SK-N-SH (cell line): ENCODE measurements around the gene CNOT11. TPM values are rescaled to one million over a fixed set of nuclear protein-coding genes. Genes with fewer than 3 reads are reported as not detected.
"Not testable (repeated sequence)": the region's sequence is repeated elsewhere in the genome, so short reads cannot be mapped to it uniquely, and the experiment has no call there.

Source experiments
- CTCF ChIA-PET: fragments of 300-600, 350-600 bp; formaldehyde crosslinking; extraction: SDS; loops from one replicate; lab custom pipeline; 2021; lab: Yijun Ruan, JAX
- POLR2A ChIA-PET: fragments of 350-600 bp; sonication (Branson Sonifier 250); formaldehyde crosslinking; extraction: SDS; loops from one replicate; lab custom pipeline; 2020; ENCODE audit warnings: antibody characterized with exemption, inconsistent platforms; lab: Yijun Ruan, JAX
- DNase-seq: peaks from one replicate; pipeline ENCODE4 v3.0.0; 2012
- H2AFZ ChIP-seq: fragments of 200-600 bp; sonication (generic); 2 replicates; pipeline ENCODE4 v1.8.1; 2016; ENCODE audit warnings: antibody characterized with exemption, mild to moderate bottlenecking, low read depth
- H3F3A ChIP-seq: fragments of 200-600 bp; sonication (generic); replicated peaks from 2 replicates; pipeline ENCODE3; 2016; ENCODE audit warnings: antibody characterized with exemption, mild to moderate bottlenecking; ENCODE audit not compliant: insufficient read depth
- H3K27ac ChIP-seq, 2 experiments: fragments of 200-500 bp in 1 of 2; fragments of 200-600 bp in 1 of 2; sonication (Bioruptor generic) in 1 of 2; sonication (generic), shearing (Covaris generic) in 1 of 2; 2 replicates each; pipeline versions ENCODE4 v1.5.1 to v1.6.1; 2014 to 2016; ENCODE audit warnings: low read depth in 2 of 2, inconsistent platforms in 1 of 2, low read length in 1 of 2, mild to moderate bottlenecking in 1 of 2, mixed read lengths in 1 of 2
- H3K27me3 ChIP-seq: fragments of 200-600 bp; sonication (generic), shearing (Covaris generic); 2 replicates; pipeline ENCODE4 v1.6.1; 2016; ENCODE audit warnings: mixed run types; ENCODE audit not compliant: insufficient read depth
- H3K36me3 ChIP-seq, 2 experiments: fragments of 200-500 bp in 1 of 2; fragments of 200-600 bp in 1 of 2; sonication (Bioruptor generic) in 1 of 2; sonication (generic) in 1 of 2; replicated peaks in 1 of 2; 2 replicates each; pipeline versions ENCODE3 to v1.5.1; 2014 to 2016; ENCODE audit warnings: low read length in 1 of 2, mild to moderate bottlenecking in 1 of 2; ENCODE audit not compliant: insufficient read depth in 2 of 2, control insufficient read depth in 1 of 2
- H3K4me1 ChIP-seq, 2 experiments: fragments of 200-500 bp in 1 of 2; fragments of 200-600 bp in 1 of 2; sonication (Bioruptor generic) in 1 of 2; sonication (generic), shearing (Covaris generic) in 1 of 2; 2 replicates each; pipeline versions ENCODE4 v1.5.1 to v1.6.1; 2014 to 2016; ENCODE audit warnings: low read depth in 1 of 2, low read length in 1 of 2, mixed run types in 1 of 2; ENCODE audit not compliant: insufficient read depth in 2 of 2, control insufficient read depth in 1 of 2
- H3K4me2 ChIP-seq: fragments of 200-600 bp; sonication (generic), shearing (Covaris generic); 2 replicates; pipeline ENCODE4 v1.6.1; 2017; ENCODE audit warnings: mixed run types
- H3K4me3 ChIP-seq, 2 experiments: fragments of 200-500 bp in 1 of 2; fragments of 200-600 bp in 1 of 2; sonication (Bioruptor generic) in 1 of 2; sonication (generic), shearing (Covaris generic) in 1 of 2; 2 replicates each; pipeline versions ENCODE4 v1.5.1 to v1.8.1; 2014 to 2016; ENCODE audit warnings: low read depth in 2 of 2, inconsistent platforms in 1 of 2, low read length in 1 of 2, mild to moderate bottlenecking in 1 of 2, mixed read lengths in 1 of 2, moderate library complexity in 1 of 2
- H3K79me2 ChIP-seq: fragments of 200-600 bp; sonication (generic); 2 replicates; pipeline ENCODE4 v1.8.1; 2017; ENCODE audit warnings: mild to moderate bottlenecking; ENCODE audit not compliant: insufficient read depth
- H3K9ac ChIP-seq: fragments of 200-600 bp; sonication (generic); 2 replicates; pipeline ENCODE4 v1.6.1; 2017; ENCODE audit warnings: mixed run types
- H3K9me2 ChIP-seq: fragments of 200-600 bp; sonication (generic); 2 replicates; pipeline ENCODE4 v1.6.1; 2017; ENCODE audit warnings: mixed run types
- H3K9me3 ChIP-seq: fragments of 200-600 bp; sonication (generic); 2 replicates; pipeline ENCODE4 v1.6.1; 2017; ENCODE audit warnings: mixed run types, mild to moderate bottlenecking, moderate library complexity
- H4K20me1 ChIP-seq: fragments of 200-600 bp; sonication (generic); 2 replicates; pipeline ENCODE4 v1.6.1; 2017; ENCODE audit warnings: mild to moderate bottlenecking, mixed run types; ENCODE audit not compliant: insufficient read depth
- ELF1 ChIP-seq: IDR thresholded peaks from 2 replicates; pipeline ENCODE4 v1.4.0; 2012
- EZH2phosphoT487 ChIP-seq: fragments of 200-600 bp; sonication (generic); IDR thresholded peaks from 2 replicates; pipeline ENCODE4 v1.6.1; 2017; ENCODE audit warnings: low read depth, mixed run types, mild to moderate bottlenecking, antibody characterized with exemption, moderate library complexity, borderline replicate concordance
- FOXJ3 ChIP-seq: sonication (generic); formaldehyde crosslinking; IDR thresholded peaks from 2 replicates; pipeline ENCODE4 v1.5.1; 2020; ENCODE audit warnings: mild to moderate bottlenecking, missing genetic modification reagents
- FOXM1 ChIP-seq: IDR thresholded peaks from 2 replicates; pipeline ENCODE4 v1.4.0; 2012; ENCODE audit warnings: low read depth, mild to moderate bottlenecking
- GABPA ChIP-seq: IDR thresholded peaks from 2 replicates; pipeline ENCODE4 v1.4.0; 2012; ENCODE audit warnings: low read depth, mild to moderate bottlenecking
- GATA2 ChIP-seq: sonication (generic); formaldehyde crosslinking; IDR thresholded peaks from 2 replicates; pipeline ENCODE4 v1.5.0; 2020; ENCODE audit warnings: mild to moderate bottlenecking, missing genetic modification reagents
- RAD21 ChIP-seq: IDR thresholded peaks from 2 replicates; pipeline ENCODE4 v1.6.1; 2012; ENCODE audit warnings: mild to moderate bottlenecking, low read length
- RCOR1 ChIP-seq: fragments of 150-350 bp; IDR thresholded peaks from 2 replicates; pipeline ENCODE4 v1.6.1; 2017; ENCODE audit warnings: antibody characterized with exemption, low read length
- RXRA ChIP-seq: IDR thresholded peaks from 2 replicates; pipeline ENCODE4 v1.4.0; 2012; ENCODE audit warnings: low read depth, mild to moderate bottlenecking, borderline replicate concordance
- TAF1 ChIP-seq: IDR thresholded peaks from 2 replicates; pipeline ENCODE4 v1.6.1; 2012; ENCODE audit warnings: low read depth, mild to moderate bottlenecking, low read length, moderate library complexity, borderline replicate concordance
- TCF12 ChIP-seq: IDR thresholded peaks from 2 replicates; pipeline ENCODE4 v1.4.0; 2012
- WGBS: methylation state at CpG from one replicate; pipeline ENCODE4 v1.1.6; 2017; ENCODE audit warnings: low lambda C conversion rate; 5-methylcytosine and 5-hydroxymethylcytosine counted together
- polyA plus RNA-seq, 3 experiments: library from polyadenylated mRNA; depleted of rRNA; stranded (reverse); fragments of >200 nt; gene quantifications; 2 replicates each; pipeline ENCODE4 v1.2.3, GENCODE V29; 2012
- TF ChIP-seq, protein P1 (sequence below): IDR thresholded peaks from 2 replicates; pipeline ENCODE4 v1.4.0; 2012; ENCODE audit warnings: low read depth, borderline replicate concordance
- TF ChIP-seq, protein P2 (sequence below): fragments of 150-350 bp; IDR thresholded peaks from 2 replicates; pipeline ENCODE4 v1.6.1; 2017; ENCODE audit warnings: antibody characterized with exemption, low read length, low read depth, borderline replicate concordance
- TF ChIP-seq, protein P3 (sequence below): IDR thresholded peaks from 2 replicates; pipeline ENCODE4 v1.6.1; 2012; ENCODE audit warnings: mild to moderate bottlenecking, low read depth, low read length, moderate library complexity
- TF ChIP-seq, protein P4 (sequence below): fragments of 200-600 bp; sonication (generic); IDR thresholded peaks from 2 replicates; pipeline ENCODE4 v1.6.1; 2017; ENCODE audit warnings: antibody characterized with exemption, mild to moderate bottlenecking, moderate library complexity

CNOT11 gene
- polyA plus RNA-seq, 1 of the 3 experiments (the other 2 are of a cell fraction): 38.4 TPM

DNA sequence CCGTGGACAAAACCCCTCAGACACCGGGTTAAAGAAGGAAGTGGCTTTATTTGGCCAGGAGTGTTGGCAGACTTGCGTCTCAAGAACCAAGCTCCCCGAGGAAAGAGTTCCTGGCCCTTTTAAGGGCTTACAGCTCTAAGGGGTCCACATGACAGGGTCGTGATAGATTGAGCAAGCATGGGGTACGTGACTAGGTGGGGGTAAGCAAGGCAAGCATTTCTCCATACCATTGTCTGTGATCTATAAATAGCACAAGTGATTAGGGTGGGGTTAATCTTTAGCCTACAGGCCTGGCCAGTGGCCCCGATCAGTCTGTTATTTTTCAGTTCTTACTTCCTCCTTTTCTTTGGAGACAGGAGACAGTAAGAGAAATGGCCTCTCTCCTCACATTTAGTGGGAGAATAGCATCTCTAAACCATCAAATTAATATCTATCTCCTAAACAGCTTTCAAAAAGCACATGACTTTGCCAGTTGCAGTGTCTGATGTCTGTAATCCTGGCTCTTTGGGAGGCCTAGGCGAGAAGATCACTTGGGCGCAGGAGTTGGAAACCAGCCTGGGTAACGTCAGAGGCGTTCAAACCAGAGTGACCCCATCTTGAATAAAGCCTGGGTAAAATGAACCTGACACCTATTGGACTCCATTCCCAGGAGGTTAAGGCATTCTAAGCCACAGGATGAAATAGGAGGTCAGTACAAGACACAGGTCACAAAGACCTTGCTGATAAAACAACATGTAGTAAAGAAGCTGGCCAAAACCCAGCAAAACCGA, 18.3 kb upstream of the CNOT11 start:
- Histone ChIP-seq H3F3A (no peaks in the 10 kb centered on the region), H3K27ac (no peak overlapping the region), H3K9ac (no peak overlapping the region), H3K9me2 (no peaks in the 10 kb centered on the region), H3K4me2 (no peak overlapping the region), H3K36me3 (no peaks in the 10 kb centered on the region), H3K79me2 (no peaks in the 10 kb centered on the region), H3K9me3 (no peaks in the 10 kb centered on the region), H3K4me3 (no peak overlapping the region), H2AFZ (no peak overlapping the region), H4K20me1 (no peaks in the 10 kb centered on the region), H3K4me1 (no peaks in the 10 kb centered on the region), H3K27me3 (no peaks in the 10 kb centered on the region)
- POLR2A ChIA-PET: no interaction called here
- WGBS: 66% methylated on average over 12 of the region's 12 CpGs
- TF ChIP-seq GABPA (no peak), GATA2 (CRISPR knock-in tag) (no peak), FOXM1 (no peak), TCF12 (no peak), ELF1 (no peak), RCOR1 (no peak), FOXJ3 (no peak), RAD21 (no peak), RXRA (no peak), EZH2phosphoT487 (no peak), TAF1 (no peak)
- TF ChIP-seq, protein P1, sequence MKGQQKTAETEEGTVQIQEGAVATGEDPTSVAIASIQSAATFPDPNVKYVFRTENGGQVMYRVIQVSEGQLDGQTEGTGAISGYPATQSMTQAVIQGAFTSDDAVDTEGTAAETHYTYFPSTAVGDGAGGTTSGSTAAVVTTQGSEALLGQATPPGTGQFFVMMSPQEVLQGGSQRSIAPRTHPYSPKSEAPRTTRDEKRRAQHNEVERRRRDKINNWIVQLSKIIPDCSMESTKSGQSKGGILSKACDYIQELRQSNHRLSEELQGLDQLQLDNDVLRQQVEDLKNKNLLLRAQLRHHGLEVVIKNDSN: no peak
- TF ChIP-seq, protein P2, sequence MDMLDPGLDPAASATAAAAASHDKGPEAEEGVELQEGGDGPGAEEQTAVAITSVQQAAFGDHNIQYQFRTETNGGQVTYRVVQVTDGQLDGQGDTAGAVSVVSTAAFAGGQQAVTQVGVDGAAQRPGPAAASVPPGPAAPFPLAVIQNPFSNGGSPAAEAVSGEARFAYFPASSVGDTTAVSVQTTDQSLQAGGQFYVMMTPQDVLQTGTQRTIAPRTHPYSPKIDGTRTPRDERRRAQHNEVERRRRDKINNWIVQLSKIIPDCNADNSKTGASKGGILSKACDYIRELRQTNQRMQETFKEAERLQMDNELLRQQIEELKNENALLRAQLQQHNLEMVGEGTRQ: no peak
- TF ChIP-seq, protein P3, sequence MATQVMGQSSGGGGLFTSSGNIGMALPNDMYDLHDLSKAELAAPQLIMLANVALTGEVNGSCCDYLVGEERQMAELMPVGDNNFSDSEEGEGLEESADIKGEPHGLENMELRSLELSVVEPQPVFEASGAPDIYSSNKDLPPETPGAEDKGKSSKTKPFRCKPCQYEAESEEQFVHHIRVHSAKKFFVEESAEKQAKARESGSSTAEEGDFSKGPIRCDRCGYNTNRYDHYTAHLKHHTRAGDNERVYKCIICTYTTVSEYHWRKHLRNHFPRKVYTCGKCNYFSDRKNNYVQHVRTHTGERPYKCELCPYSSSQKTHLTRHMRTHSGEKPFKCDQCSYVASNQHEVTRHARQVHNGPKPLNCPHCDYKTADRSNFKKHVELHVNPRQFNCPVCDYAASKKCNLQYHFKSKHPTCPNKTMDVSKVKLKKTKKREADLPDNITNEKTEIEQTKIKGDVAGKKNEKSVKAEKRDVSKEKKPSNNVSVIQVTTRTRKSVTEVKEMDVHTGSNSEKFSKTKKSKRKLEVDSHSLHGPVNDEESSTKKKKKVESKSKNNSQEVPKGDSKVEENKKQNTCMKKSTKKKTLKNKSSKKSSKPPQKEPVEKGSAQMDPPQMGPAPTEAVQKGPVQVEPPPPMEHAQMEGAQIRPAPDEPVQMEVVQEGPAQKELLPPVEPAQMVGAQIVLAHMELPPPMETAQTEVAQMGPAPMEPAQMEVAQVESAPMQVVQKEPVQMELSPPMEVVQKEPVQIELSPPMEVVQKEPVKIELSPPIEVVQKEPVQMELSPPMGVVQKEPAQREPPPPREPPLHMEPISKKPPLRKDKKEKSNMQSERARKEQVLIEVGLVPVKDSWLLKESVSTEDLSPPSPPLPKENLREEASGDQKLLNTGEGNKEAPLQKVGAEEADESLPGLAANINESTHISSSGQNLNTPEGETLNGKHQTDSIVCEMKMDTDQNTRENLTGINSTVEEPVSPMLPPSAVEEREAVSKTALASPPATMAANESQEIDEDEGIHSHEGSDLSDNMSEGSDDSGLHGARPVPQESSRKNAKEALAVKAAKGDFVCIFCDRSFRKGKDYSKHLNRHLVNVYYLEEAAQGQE: no peak
- TF ChIP-seq, protein P4, sequence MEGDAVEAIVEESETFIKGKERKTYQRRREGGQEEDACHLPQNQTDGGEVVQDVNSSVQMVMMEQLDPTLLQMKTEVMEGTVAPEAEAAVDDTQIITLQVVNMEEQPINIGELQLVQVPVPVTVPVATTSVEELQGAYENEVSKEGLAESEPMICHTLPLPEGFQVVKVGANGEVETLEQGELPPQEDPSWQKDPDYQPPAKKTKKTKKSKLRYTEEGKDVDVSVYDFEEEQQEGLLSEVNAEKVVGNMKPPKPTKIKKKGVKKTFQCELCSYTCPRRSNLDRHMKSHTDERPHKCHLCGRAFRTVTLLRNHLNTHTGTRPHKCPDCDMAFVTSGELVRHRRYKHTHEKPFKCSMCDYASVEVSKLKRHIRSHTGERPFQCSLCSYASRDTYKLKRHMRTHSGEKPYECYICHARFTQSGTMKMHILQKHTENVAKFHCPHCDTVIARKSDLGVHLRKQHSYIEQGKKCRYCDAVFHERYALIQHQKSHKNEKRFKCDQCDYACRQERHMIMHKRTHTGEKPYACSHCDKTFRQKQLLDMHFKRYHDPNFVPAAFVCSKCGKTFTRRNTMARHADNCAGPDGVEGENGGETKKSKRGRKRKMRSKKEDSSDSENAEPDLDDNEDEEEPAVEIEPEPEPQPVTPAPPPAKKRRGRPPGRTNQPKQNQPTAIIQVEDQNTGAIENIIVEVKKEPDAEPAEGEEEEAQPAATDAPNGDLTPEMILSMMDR: no peak
- CTCF ChIA-PET: no interaction called here
- no peak for DNase-seq

DNA sequence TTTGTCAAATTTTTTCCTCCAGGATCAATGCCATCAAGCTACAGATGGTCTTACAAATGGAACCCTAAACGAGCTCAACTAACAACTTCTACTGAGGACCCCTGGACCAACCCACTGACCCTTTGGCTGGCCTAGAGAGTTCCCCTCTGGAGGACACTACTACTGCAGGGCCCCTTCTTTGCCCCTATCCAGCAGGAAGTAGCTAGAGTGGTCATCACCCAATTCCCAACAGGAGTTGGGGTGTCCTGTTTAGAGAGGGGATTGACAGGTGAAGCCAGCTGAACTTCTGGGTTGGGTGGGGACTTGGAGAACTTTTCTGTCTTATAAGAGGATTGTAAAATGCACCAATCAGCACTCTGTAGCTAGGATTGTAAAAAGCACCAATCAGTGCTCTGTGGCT, 16.7 kb upstream of the CNOT11 start:
- H3K27me3 ChIP-seq, H3K4me3 ChIP-seq, H3F3A ChIP-seq, POLR2A ChIA-PET, H3K4me1 ChIP-seq, H3K79me2 ChIP-seq, H3K9me2 ChIP-seq, CTCF ChIA-PET, H4K20me1 ChIP-seq, H3K9ac ChIP-seq, DNase-seq, H3K36me3 ChIP-seq, H3K4me2 ChIP-seq, H3K27ac ChIP-seq, H3K9me3 ChIP-seq, H2AFZ ChIP-seq: not testable (repeated sequence)
- 0% methylated on average over 1 of the region's 1 CpG for WGBS

DNA sequence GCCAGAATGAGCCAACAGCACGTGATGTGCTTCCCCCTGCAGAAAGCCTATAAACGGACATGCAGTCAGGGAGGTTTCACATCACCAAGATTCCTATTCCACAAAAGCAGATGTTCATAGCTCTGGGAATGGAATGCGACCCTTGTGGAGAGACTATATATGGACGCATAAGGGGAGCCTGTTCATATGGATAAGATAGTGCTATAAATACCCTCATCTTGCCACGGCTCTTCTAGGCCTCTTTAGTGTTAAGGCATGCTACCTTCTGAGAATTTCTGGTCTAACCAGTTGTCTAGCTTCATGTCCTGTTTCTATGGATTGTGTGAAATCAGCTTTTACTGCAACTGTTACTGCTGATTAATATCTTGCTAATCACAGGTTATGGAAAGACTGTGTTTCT, 14.7 kb upstream of the CNOT11 start:
- H3K9me2 ChIP-seq, H3F3A ChIP-seq, H3K79me2 ChIP-seq, DNase-seq, H3K9me3 ChIP-seq, H3K9ac ChIP-seq, H3K4me3 ChIP-seq, POLR2A ChIA-PET, H3K27me3 ChIP-seq, H3K27ac ChIP-seq, H3K36me3 ChIP-seq, H2AFZ ChIP-seq, H3K4me2 ChIP-seq, H4K20me1 ChIP-seq, H3K4me1 ChIP-seq: not testable (repeated sequence)
- CTCF ChIA-PET: interaction anchor here (1.1 kb wide), 1 partner anchor 14 kb away, joined by 4 read pairs; the partner anchor contains the start of gene CNOT11
- 96% methylated on average over 5 of the region's 5 CpGs for WGBS
